HG03060 (cell line): Measurements from ENCODE around the gene BFSP1.

Experiments
- ATAC-seq: cut with Tn5 transposase; IDR thresholded peaks from one replicate; pipeline ENCODE4 v1.9.1; 2021; ENCODE audit warnings: low read depth, moderate number of reproducible peaks; ENCODE audit not compliant: unreplicated experiment

BFSP1 gene

GRCh38 chr20:17558154-17558940 lies 27.2 kb upstream of the BFSP1 start:
- no peak for ATAC-seq

- no peak for ATAC-seq
Observed at GRCh38 chr20:17557675-17558006, 26.5 kb upstream of the BFSP1 start.

- ATAC-seq: no peak
Observed at GRCh38 chr20:17556837-17557674, 25.9 kb upstream of the BFSP1 start.

- no peak for ATAC-seq
Observed at GRCh38 chr20:17555106-17555505, 23.9 kb upstream of the BFSP1 start.

GRCh38 chr20:17549131-17549530 lies 18.0 kb upstream of the BFSP1 start:
- no peak for ATAC-seq

- no peak for ATAC-seq
Observed at GRCh38 chr20:17545127-17545526, 13.9 kb upstream of the BFSP1 start.

- ATAC-seq: no peak
Observed at GRCh38 chr20:17543531-17544131, 12.5 kb upstream of the BFSP1 start.

GRCh38 chr20:17542993-17543412 lies 11.8 kb upstream of the BFSP1 start:
- ATAC-seq: no peak

- ATAC-seq: no peak
Observed at GRCh38 chr20:17542481-17542880, 11.3 kb upstream of the BFSP1 start.

- ATAC-seq: no peak
Observed at GRCh38 chr20:17541996-17542395, 10.8 kb upstream of the BFSP1 start.

GRCh38 chr20:17541596-17541995 lies 10.4 kb upstream of the BFSP1 start:
- ATAC-seq: no peak

- peak; percentile 79 for ATAC-seq
Observed at GRCh38 chr20:17538517-17539170, 7.5 kb upstream of the BFSP1 start.

GRCh38 chr20:17537959-17538358 lies 6.8 kb upstream of the BFSP1 start:
- ATAC-seq: no peak

- ATAC-seq: no peak
Observed at GRCh38 chr20:17536944-17537444, 5.8 kb upstream of the BFSP1 start.

GRCh38 chr20:17534077-17534476 lies 2.9 kb upstream of the BFSP1 start:
- no peak for ATAC-seq

GRCh38 chr20:17533396-17533795 lies 2.2 kb upstream of the BFSP1 start:
- ATAC-seq: no peak

- no peak for ATAC-seq
Observed at GRCh38 chr20:17531665-17532025, 466 bp upstream of the BFSP1 start.

- no peak for ATAC-seq
Observed at GRCh38 chr20:17530153-17530552, 1.0 kb downstream of the BFSP1 start.

GRCh38 chr20:17529586-17529985 lies 1.6 kb downstream of the BFSP1 start:
- no peak for ATAC-seq

- ATAC-seq: peak; percentile 52
Observed at GRCh38 chr20:17525650-17526049, 5.5 kb downstream of the BFSP1 start.

GRCh38 chr20:17525132-17525531 lies 6.0 kb downstream of the BFSP1 start:
- ATAC-seq: no peak
